ENCODE measurements around the gene MYT1.
"Not testable (repeated sequence)": the region's sequence is repeated elsewhere in the genome, so short reads cannot be mapped to it uniquely, and the experiment has no call there.

The MYT1 gene

GRCh38 chr20:64280460-64280843 lies 116.2 kb downstream of the MYT1 start:
- no peak for DNase-seq

DNA sequence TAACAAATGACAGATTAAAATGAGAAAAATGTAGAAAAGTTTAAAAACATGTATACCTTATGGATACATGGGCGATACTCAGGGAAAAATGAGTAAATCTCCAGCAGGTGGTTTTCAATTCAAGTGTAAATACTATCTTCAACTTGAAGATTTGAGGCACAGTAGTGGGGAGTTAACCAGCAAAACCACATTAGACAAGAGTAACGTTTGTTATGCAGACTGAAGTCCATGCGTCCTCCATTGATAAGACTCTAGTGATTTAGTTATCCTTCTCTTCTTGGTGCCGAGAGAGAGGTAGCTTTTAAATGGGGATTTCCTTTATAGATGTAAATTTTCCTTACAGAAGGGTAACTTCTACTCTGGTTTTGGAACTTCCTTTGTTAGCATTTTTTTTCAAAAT lies 119.4 kb downstream of the MYT1 start:
- no peak for DNase-seq

DNA sequence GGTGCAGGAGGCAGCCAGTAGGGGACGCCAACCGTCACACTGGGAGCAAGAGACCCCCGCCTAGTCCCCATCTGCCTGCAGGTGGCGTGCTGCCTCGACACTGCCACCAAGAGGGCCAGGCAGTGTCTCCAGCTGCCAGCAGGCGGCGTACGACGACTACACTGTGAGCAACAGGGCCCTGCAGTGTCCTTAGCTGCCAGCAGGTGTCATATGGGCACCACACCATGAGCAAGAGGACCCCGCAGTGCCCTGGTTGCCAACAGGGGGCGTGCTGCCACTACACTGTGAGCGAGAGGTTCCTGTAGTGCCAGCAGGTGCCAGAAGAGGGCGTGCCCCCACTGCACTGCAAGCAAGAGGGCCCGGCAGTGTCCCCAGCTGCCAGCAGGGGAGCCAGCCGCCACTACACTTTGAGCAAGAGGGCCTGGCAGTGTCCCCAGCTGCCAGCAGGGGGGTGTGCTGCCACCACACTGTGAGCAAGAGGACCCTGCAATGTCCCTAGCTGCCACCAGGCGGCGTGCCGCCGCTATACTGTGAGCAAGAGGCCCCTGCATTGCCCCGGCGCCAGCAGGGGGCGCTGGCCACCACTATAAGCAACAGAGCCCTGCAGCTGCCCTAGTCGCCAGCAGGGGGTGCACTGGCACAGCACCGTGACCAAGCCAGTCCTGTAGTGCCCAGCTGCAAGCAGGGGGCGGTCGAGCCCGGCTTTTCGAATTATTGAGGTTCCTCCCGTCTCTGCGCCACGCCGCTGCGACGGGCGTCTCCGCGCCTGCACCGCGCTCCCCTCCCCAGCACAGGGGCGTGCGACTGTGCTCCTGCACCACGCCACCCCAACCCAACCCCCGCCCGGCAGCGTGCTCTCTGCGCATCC lies 121.6 kb downstream of the MYT1 start:
- DNase-seq: peak; percentile 96

DNA sequence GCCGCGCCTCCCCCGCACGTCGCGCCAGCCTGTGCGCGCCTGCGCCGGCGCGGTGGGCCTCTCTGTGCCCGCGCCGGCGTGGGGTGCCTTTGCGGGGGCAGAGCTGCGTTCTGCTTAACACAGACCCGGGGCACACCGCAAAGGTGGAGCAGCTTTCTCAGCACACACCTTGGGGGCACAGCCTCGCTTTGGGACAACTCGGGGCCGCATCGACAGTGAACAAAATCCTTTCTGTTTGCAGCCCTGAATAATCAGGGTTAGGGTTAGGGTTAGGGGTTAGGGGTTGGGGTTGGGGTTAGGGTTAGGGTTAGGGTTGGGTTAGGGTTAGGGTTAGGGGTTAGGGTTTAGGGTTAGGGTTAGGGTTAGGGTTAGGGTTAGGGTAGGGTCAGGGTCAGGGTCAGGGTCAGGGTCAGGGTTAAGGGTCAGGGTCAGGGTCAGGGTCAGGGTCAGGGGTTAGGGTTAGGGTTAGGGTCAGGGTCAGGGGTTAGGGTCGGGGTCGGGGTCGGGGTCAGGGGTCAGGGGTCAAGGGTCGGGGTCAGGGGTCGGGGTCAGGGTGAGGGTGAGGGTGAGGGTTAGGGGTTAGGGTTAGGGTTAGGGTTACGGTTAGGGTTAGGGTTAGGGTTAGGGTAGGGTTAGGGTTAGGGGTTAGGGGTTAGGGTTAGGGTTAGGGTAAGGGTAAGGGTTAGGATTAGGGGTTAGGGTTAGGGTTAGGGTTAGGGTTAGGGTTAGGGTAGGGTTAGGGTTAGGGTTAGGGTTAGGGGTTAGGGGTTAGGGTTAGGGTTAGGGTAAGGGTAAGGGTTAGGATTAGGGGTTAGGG lies 122.4 kb downstream of the MYT1 start:
- DNase-seq: not testable (repeated sequence)

- DNase-seq: not testable (repeated sequence)
Observed at GRCh38 chr20:64287264-64287590, 123.0 kb downstream of the MYT1 start.
